BJ (cell line): Measurements from ENCODE around the gene PCDH9. TPM values are rescaled to one million over a fixed set of nuclear protein-coding genes. Genes with fewer than 3 reads are reported as not detected.

Experiments used
- CTCF ChIA-PET: fragments of 350-600 bp; formaldehyde crosslinking; extraction: SDS; loops from one replicate; lab custom pipeline; 2021; ENCODE audit warnings: antibody characterized with exemption, inconsistent platforms; lab: Yijun Ruan, JAX
- POLR2A ChIA-PET: fragments of 300-600 bp; sonication (Branson Sonifier 250); formaldehyde crosslinking; extraction: SDS; loops from one replicate; lab custom pipeline; 2021; ENCODE audit warnings: antibody characterized with exemption; lab: Charles Lee
- DNase-seq: peaks from one replicate; pipeline ENCODE4 v3.0.0-alpha.2; 2011; ENCODE audit warnings: low read depth
- H3K27me3 ChIP-seq: 2 replicates; pipeline ENCODE4 v1.6.0; 2011; ENCODE audit warnings: low read length; ENCODE audit not compliant: control insufficient read depth, insufficient read depth
- H3K36me3 ChIP-seq: 2 replicates; pipeline ENCODE4 v1.5.1; 2011; ENCODE audit warnings: low read length; ENCODE audit not compliant: control insufficient read depth, insufficient read depth
- H3K4me3 ChIP-seq: 2 replicates; pipeline ENCODE4 v1.5.1; 2011; ENCODE audit warnings: low read depth, mild to moderate bottlenecking, control low read depth, low read length
- CTCF ChIP-seq: IDR thresholded peaks from 2 replicates; pipeline ENCODE4 v1.5.1; 2011; ENCODE audit warnings: low read depth, mild to moderate bottlenecking, control low read depth, inconsistent platforms, low read length, moderate library complexity; ENCODE audit not compliant: insufficient read depth
- polyA plus RNA-seq: library from polyadenylated mRNA; depleted of rRNA; stranded (reverse); fragments of >200 nt; gene quantifications from 2 replicates; pipeline ENCODE4 v1.2.3, GENCODE V29; 2011

The PCDH9 gene
- polyA plus RNA-seq, 1 experiment: 2.3 TPM

GRCh38 chr13:66414066-66414800 is 815.9 kb downstream of the PCDH9 start:
- ChIA-PET POLR2A (no interaction called here), CTCF (no interaction called here)
- TF ChIP-seq CTCF: no peak

GRCh38 chr13:66410314-66410713 is 819.8 kb downstream of the PCDH9 start:
- H3K27me3 ChIP-seq: no peaks in the 10 kb centered on the region
- H3K4me3 ChIP-seq: no peak overlapping the region
- ChIA-PET POLR2A (no interaction called here), CTCF (interaction anchor here (0.6 kb wide), 1 partner anchor 240 kb away, joined by 3 read pairs; no protein-coding TSS in a partner anchor)
- no peaks in the 10 kb centered on the region for H3K36me3 ChIP-seq
- no peak for DNase-seq
- no peak for TF ChIP-seq CTCF

More at GRCh38 chr13:66414066-66414800, 815.9 kb downstream of the PCDH9 start:
- Histone ChIP-seq H3K36me3 (no peaks in the 10 kb centered on the region), H3K27me3 (no peaks in the 10 kb centered on the region), H3K4me3 (no peak overlapping the region)
- no peak for DNase-seq

GRCh38 chr13:66409542-66409941 is 820.6 kb downstream of the PCDH9 start:
- no peak for DNase-seq
- no peak for TF ChIP-seq CTCF
- H3K27me3 ChIP-seq: no peaks in the 10 kb centered on the region
- ChIA-PET CTCF (interaction anchor here (0.6 kb wide), 1 partner anchor 240 kb away, joined by 3 read pairs; no protein-coding TSS in a partner anchor), POLR2A (no interaction called here)
- H3K4me3 ChIP-seq: no peak overlapping the region
- H3K36me3 ChIP-seq: no peaks in the 10 kb centered on the region

GRCh38 chr13:66407128-66407527 is 823.0 kb downstream of the PCDH9 start:
- POLR2A ChIA-PET: no interaction called here

More at GRCh38 chr13:66407128-66407527, 823.0 kb downstream of the PCDH9 start:
- Histone ChIP-seq H3K4me3 (no peak overlapping the region), H3K27me3 (no peaks in the 10 kb centered on the region), H3K36me3 (no peaks in the 10 kb centered on the region)
- CTCF ChIA-PET: no interaction called here
- no peak for DNase-seq
- TF ChIP-seq CTCF: no peak
